WTC11 (cell line): ENCODE results near the gene GZMM. TPM values are rescaled to one million over a fixed set of nuclear protein-coding genes. Genes with fewer than 3 reads are reported as not detected.
A peak's percentile ranks its signal among the peaks of the same experiment; 100 is the strongest.

Experiments used
- ATAC-seq: fragments of 200-7000 bp; cut with Tn5 transposase; 2 replicates; pipeline ENCODE4 v1.10.0; 2021; ENCODE audit warnings: mild to moderate bottlenecking, moderate library complexity
- CTCF ChIA-PET: fragments of 300-600 bp; sonication (Branson Sonifier 250); formaldehyde crosslinking; loops from one replicate; lab custom pipeline; 2021; ENCODE audit warnings: antibody characterized with exemption; lab: Charles Lee
- POLR2A ChIA-PET: fragments of 350-600 bp; sonication (Branson Sonifier 250); formaldehyde crosslinking; loops from one replicate; lab custom pipeline; 2021; ENCODE audit warnings: antibody characterized with exemption; lab: Charles Lee
- DNase-seq: peaks from one replicate; pipeline ENCODE4 v3.0.0; 2021; ENCODE audit warnings: low spot score
- H3K27ac Mint-ChIP-seq: 2 replicates; pipeline ENCODE4 v1.8.0; 2021; ENCODE audit warnings: mixed read lengths
- H3K27me3 Mint-ChIP-seq: 2 replicates; pipeline ENCODE4 v1.8.0; 2021; ENCODE audit warnings: low read depth, mild to moderate bottlenecking, moderate library complexity, mixed read lengths
- H3K36me3 Mint-ChIP-seq: 2 replicates; pipeline ENCODE4 v1.8.0; 2021; ENCODE audit warnings: mixed read lengths
- H3K4me1 Mint-ChIP-seq: 2 replicates; pipeline ENCODE4 v1.8.0; 2022; ENCODE audit warnings: mixed read lengths
- H3K4me3 Mint-ChIP-seq: 2 replicates; pipeline ENCODE4 v1.8.0; 2021; ENCODE audit warnings: mild to moderate bottlenecking, moderate library complexity, mixed read lengths
- H3K9me3 Mint-ChIP-seq: 2 replicates; pipeline ENCODE4 v1.8.0; 2021; ENCODE audit warnings: mixed read lengths
- CBFB ChIP-seq: sonication (generic); formaldehyde crosslinking; IDR thresholded peaks from 2 replicates; pipeline ENCODE4 v1.8.1; 2022; ENCODE audit warnings: mild to moderate bottlenecking, low read depth, missing genetic modification reagents
- CREB1 ChIP-seq: sonication (generic); formaldehyde crosslinking; IDR thresholded peaks from 2 replicates; pipeline ENCODE4 v1.8.0; 2023; ENCODE audit warnings: mild to moderate bottlenecking, missing genetic modification reagents
- ESRRA ChIP-seq: sonication (generic); formaldehyde crosslinking; IDR thresholded peaks from 2 replicates; pipeline ENCODE4 v1.8.1; 2022; ENCODE audit warnings: mild to moderate bottlenecking, missing genetic modification reagents, borderline replicate concordance
- GTF2I ChIP-seq: fragments of 250-450 bp; sonication (Bioruptor Pico); conservative IDR thresholded peaks from 2 replicates; pipeline ENCODE4 v1.4.0; 2021; ENCODE audit warnings: mild to moderate bottlenecking
- HMGA2 ChIP-seq: fragments of 250-450 bp; sonication (Bioruptor Pico); IDR thresholded peaks from 2 replicates; pipeline ENCODE4 v1.4.0; 2021; ENCODE audit warnings: mild to moderate bottlenecking, moderate library complexity
- NR2C2 ChIP-seq: sonication (generic); formaldehyde crosslinking; IDR thresholded peaks from 2 replicates; pipeline ENCODE4 v1.8.0; 2022; ENCODE audit warnings: mild to moderate bottlenecking, missing genetic modification reagents
- RELA ChIP-seq: sonication (generic); formaldehyde crosslinking; IDR thresholded peaks from 2 replicates; pipeline ENCODE4 v1.8.1; 2022; ENCODE audit warnings: missing genetic modification reagents, mild to moderate bottlenecking, borderline replicate concordance
- RORB ChIP-seq: fragments of 250-450 bp; sonication (Bioruptor Pico); IDR thresholded peaks from 2 replicates; pipeline ENCODE4 v1.9.0; 2021; ENCODE audit warnings: mild to moderate bottlenecking
- STAT6 ChIP-seq: sonication (generic); formaldehyde crosslinking; conservative IDR thresholded peaks from 2 replicates; pipeline ENCODE4 v1.8.1; 2023; ENCODE audit warnings: mild to moderate bottlenecking, low read depth, missing genetic modification reagents, moderate library complexity
- TCF7 ChIP-seq: sonication (generic); formaldehyde crosslinking; IDR thresholded peaks from 2 replicates; pipeline ENCODE4 v1.8.0; 2022; ENCODE audit warnings: mild to moderate bottlenecking, low read depth, missing genetic modification reagents, moderate library complexity
- TP53 ChIP-seq: sonication (generic); formaldehyde crosslinking; IDR thresholded peaks from 2 replicates; pipeline ENCODE4 v1.8.1; 2023; ENCODE audit warnings: mild to moderate bottlenecking, missing genetic modification reagents
- ZBTB21 ChIP-seq: sonication (generic); formaldehyde crosslinking; IDR thresholded peaks from 2 replicates; pipeline ENCODE4 v1.8.1; 2023; ENCODE audit warnings: mild to moderate bottlenecking, missing genetic modification reagents, borderline replicate concordance
- ZNF138 ChIP-seq: sonication (generic); formaldehyde crosslinking; conservative IDR thresholded peaks from 2 replicates; pipeline ENCODE4 v1.8.1; 2022; ENCODE audit warnings: mild to moderate bottlenecking, moderate library complexity, missing genetic modification reagents
- ZNF232 ChIP-seq: sonication (generic); formaldehyde crosslinking; IDR thresholded peaks from 2 replicates; pipeline ENCODE4 v1.8.0; 2022; ENCODE audit warnings: mild to moderate bottlenecking, missing genetic modification reagents
- total RNA-seq: library from RNA; stranded (reverse); gene quantifications from 3 replicates; pipeline ENCODE4 v1.2.3, GENCODE V29; 2021
- TF ChIP-seq, protein P1 (sequence below): sonication (generic); formaldehyde crosslinking; IDR thresholded peaks from 2 replicates; pipeline ENCODE4 v1.8.1; 2023; ENCODE audit warnings: mild to moderate bottlenecking, missing genetic modification reagents, borderline replicate concordance
- TF ChIP-seq, protein P2 (sequence below): sonication (generic); formaldehyde crosslinking; IDR thresholded peaks from 2 replicates; pipeline ENCODE4 v1.8.1; 2022; ENCODE audit warnings: low read depth, missing genetic modification reagents, borderline replicate concordance
- TF ChIP-seq, protein P3 (sequence below): fragments of 250-450 bp; sonication (Bioruptor Pico); IDR thresholded peaks from 2 replicates; pipeline ENCODE4 v1.8.0; 2021; ENCODE audit warnings: mild to moderate bottlenecking
- TF ChIP-seq, protein P4 (sequence below): sonication (generic); formaldehyde crosslinking; IDR thresholded peaks from 2 replicates; pipeline ENCODE4 v1.8.0; 2022; ENCODE audit warnings: mild to moderate bottlenecking, missing genetic modification reagents

GZMM gene
- total RNA-seq, 1 experiment from 2014 or later, result 0.68 TPM

GRCh38 chr19:547117-547516 is 3.3 kb downstream of the GZMM start (continued):
- TF ChIP-seq RELA (CRISPR knock-in tag) (no peak), TCF7 (CRISPR knock-in tag) (no peak)
- TF ChIP-seq, protein P1, sequence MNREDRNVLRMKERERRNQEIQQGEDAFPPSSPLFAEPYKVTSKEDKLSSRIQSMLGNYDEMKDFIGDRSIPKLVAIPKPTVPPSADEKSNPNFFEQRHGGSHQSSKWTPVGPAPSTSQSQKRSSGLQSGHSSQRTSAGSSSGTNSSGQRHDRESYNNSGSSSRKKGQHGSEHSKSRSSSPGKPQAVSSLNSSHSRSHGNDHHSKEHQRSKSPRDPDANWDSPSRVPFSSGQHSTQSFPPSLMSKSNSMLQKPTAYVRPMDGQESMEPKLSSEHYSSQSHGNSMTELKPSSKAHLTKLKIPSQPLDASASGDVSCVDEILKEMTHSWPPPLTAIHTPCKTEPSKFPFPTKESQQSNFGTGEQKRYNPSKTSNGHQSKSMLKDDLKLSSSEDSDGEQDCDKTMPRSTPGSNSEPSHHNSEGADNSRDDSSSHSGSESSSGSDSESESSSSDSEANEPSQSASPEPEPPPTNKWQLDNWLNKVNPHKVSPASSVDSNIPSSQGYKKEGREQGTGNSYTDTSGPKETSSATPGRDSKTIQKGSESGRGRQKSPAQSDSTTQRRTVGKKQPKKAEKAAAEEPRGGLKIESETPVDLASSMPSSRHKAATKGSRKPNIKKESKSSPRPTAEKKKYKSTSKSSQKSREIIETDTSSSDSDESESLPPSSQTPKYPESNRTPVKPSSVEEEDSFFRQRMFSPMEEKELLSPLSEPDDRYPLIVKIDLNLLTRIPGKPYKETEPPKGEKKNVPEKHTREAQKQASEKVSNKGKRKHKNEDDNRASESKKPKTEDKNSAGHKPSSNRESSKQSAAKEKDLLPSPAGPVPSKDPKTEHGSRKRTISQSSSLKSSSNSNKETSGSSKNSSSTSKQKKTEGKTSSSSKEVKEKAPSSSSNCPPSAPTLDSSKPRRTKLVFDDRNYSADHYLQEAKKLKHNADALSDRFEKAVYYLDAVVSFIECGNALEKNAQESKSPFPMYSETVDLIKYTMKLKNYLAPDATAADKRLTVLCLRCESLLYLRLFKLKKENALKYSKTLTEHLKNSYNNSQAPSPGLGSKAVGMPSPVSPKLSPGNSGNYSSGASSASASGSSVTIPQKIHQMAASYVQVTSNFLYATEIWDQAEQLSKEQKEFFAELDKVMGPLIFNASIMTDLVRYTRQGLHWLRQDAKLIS (CRISPR knock-in tag), result no peak
- TF ChIP-seq, all 79 proteins: peak for 0

- peaks cover 9% of the 10 kb centered on the region for H3K4me1 Mint-ChIP-seq
- ChIA-PET CTCF (interaction anchor here (0.7 to 1.1 kb wide), 2 partner anchors 27 to 42 kb away, joined by 3 to 5 read pairs; no protein-coding TSS in a partner anchor), POLR2A (interaction anchor here (0.6 kb wide), 1 partner anchor 267 kb away, joined by 3 read pairs; no protein-coding TSS in a partner anchor)
- no peak for DNase-seq
- no peak for ATAC-seq
- H3K27me3 Mint-ChIP-seq, result peaks cover 2% of the 10 kb centered on the region; the same call in 1 of the 2 replicates
- no peaks in the 10 kb centered on the region for H3K36me3 Mint-ChIP-seq
- H3K4me3 Mint-ChIP-seq, result no peak overlapping the region
- no peaks in the 10 kb centered on the region for H3K9me3 Mint-ChIP-seq
- no peak for TF ChIP-seq TP53 (CRISPR knock-in tag)
- TF ChIP-seq, protein P2, sequence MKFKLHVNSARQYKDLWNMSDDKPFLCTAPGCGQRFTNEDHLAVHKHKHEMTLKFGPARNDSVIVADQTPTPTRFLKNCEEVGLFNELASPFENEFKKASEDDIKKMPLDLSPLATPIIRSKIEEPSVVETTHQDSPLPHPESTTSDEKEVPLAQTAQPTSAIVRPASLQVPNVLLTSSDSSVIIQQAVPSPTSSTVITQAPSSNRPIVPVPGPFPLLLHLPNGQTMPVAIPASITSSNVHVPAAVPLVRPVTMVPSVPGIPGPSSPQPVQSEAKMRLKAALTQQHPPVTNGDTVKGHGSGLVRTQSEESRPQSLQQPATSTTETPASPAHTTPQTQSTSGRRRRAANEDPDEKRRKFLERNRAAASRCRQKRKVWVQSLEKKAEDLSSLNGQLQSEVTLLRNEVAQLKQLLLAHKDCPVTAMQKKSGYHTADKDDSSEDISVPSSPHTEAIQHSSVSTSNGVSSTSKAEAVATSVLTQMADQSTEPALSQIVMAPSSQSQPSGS (CRISPR knock-in tag), result no peak
- TF ChIP-seq ZNF138 (CRISPR knock-in tag), result no peak
- TF ChIP-seq CBFB (CRISPR knock-in tag), result no peak
- no peak for TF ChIP-seq CREB1 (CRISPR knock-in tag)
- TF ChIP-seq GTF2I (CRISPR knock-in tag), result peak; percentile 83
- no peak for TF ChIP-seq ZNF232 (CRISPR knock-in tag)
- no peak overlapping the region for H3K27ac Mint-ChIP-seq
Measured at GRCh38 chr19:547836-548720, 4.2 kb downstream of the GZMM start.

GRCh38 chr19:548886-549830 is 5.3 kb downstream of the GZMM start:
- Mint-ChIP-seq H3K36me3 (no peaks in the 10 kb centered on the region), H3K27me3 (peaks cover 2% of the 10 kb centered on the region; the same call in 1 of the 2 replicates), H3K27ac (no peak overlapping the region), H3K4me1 (peaks cover 3% of the 10 kb centered on the region; the same call in 1 of the 2 replicates), H3K9me3 (no peaks in the 10 kb centered on the region), H3K4me3 (no peak overlapping the region)
- no peak for DNase-seq
- POLR2A ChIA-PET, result interaction anchor here (0.6 kb wide), 1 partner anchor 25 kb away, joined by 3 read pairs; no protein-coding TSS in a partner anchor
- CTCF ChIA-PET, result interaction anchor here (1.2 to 1.3 kb wide), 2 partner anchors 38 to 42 kb away, joined by 4 read pairs; no protein-coding TSS in a partner anchor
- no peak for ATAC-seq
- TF ChIP-seq, protein P3, sequence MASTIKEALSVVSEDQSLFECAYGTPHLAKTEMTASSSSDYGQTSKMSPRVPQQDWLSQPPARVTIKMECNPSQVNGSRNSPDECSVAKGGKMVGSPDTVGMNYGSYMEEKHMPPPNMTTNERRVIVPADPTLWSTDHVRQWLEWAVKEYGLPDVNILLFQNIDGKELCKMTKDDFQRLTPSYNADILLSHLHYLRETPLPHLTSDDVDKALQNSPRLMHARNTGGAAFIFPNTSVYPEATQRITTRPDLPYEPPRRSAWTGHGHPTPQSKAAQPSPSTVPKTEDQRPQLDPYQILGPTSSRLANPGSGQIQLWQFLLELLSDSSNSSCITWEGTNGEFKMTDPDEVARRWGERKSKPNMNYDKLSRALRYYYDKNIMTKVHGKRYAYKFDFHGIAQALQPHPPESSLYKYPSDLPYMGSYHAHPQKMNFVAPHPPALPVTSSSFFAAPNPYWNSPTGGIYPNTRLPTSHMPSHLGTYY (CRISPR knock-in tag), result no peak
- no peak for TF ChIP-seq ZBTB21 (CRISPR knock-in tag)
- no peak for TF ChIP-seq RORB (CRISPR knock-in tag)
- TF ChIP-seq NR2C2 (CRISPR knock-in tag), result no peak
- no peak for TF ChIP-seq TP53 (CRISPR knock-in tag)
- TF ChIP-seq STAT6 (CRISPR knock-in tag), result no peak
- no peak for TF ChIP-seq HMGA2
- TF ChIP-seq, protein P4, sequence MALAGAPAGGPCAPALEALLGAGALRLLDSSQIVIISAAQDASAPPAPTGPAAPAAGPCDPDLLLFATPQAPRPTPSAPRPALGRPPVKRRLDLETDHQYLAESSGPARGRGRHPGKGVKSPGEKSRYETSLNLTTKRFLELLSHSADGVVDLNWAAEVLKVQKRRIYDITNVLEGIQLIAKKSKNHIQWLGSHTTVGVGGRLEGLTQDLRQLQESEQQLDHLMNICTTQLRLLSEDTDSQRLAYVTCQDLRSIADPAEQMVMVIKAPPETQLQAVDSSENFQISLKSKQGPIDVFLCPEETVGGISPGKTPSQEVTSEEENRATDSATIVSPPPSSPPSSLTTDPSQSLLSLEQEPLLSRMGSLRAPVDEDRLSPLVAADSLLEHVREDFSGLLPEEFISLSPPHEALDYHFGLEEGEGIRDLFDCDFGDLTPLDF, result no peak
- TF ChIP-seq ESRRA (CRISPR knock-in tag), result no peak
